Suppressor macrophage treated with lipopolysaccharide for 1 hour (primary cell): Measurements from ENCODE around the gene PCDH9.

ENCODE experiments used
- DNase-seq, 3 donors: peaks; one replicate each; pipeline ENCODE4 v3.0.0-alpha.2; 2020 to 2022

The PCDH9 gene

GRCh38 chr13:67229481-67230403, at the start of gene PCDH9:
Gene PCDH9 (minus strand): TSS chr13:67230336. CDS start chr13:67228440, 1,896 bp downstream.
- no peak for DNase-seq

- no peak for DNase-seq
These were observed 48.1 kb upstream of the PCDH9 start for GRCh38 chr13:67278235-67278634.

GRCh38 chr13:67277581-67277980, 47.4 kb upstream of the PCDH9 start:
- no peak for DNase-seq

- no peak for DNase-seq
These were observed 45.3 kb upstream of the PCDH9 start for GRCh38 chr13:67275351-67275960.

- peak; percentile 5 to 48 (median 41) for DNase-seq
These were observed 42.9 kb upstream of the PCDH9 start for GRCh38 chr13:67273001-67273400.

- no peak for DNase-seq
These were observed 37.0 kb upstream of the PCDH9 start for GRCh38 chr13:67267136-67267535.

- DNase-seq: no peak
These were observed 29.1 kb upstream of the PCDH9 start for GRCh38 chr13:67259208-67259607.

- no peak for DNase-seq
These were observed 28.3 kb upstream of the PCDH9 start for GRCh38 chr13:67258482-67258881.

GRCh38 chr13:67238861-67239260, 8.7 kb upstream of the PCDH9 start:
- DNase-seq: no peak

GRCh38 chr13:67238277-67238859, 8.2 kb upstream of the PCDH9 start:
- peak; percentile 40 to 72 (median 59) for DNase-seq

- DNase-seq: no peak
These were observed 5.1 kb upstream of the PCDH9 start for GRCh38 chr13:67235265-67235664.

- no peak for DNase-seq
These were observed 2.2 kb upstream of the PCDH9 start for GRCh38 chr13:67232384-67232783.

- DNase-seq: peak in 1 of 3 donors; percentile 4
These were observed 1.3 kb upstream of the PCDH9 start for GRCh38 chr13:67231289-67232000.

GRCh38 chr13:67230404-67231288, 510 bp upstream of the PCDH9 start:
- DNase-seq: peak; percentile 93 to 96 (median 95)

- no peak for DNase-seq
These were observed 1.2 kb downstream of the PCDH9 start for GRCh38 chr13:67228916-67229315.

GRCh38 chr13:67228031-67228430, 2.1 kb downstream of the PCDH9 start:
- DNase-seq: no peak

- no peak for DNase-seq
These were observed 2.8 kb downstream of the PCDH9 start for GRCh38 chr13:67227131-67227983.

- no peak for DNase-seq
These were observed 3.4 kb downstream of the PCDH9 start for GRCh38 chr13:67226696-67227095.

GRCh38 chr13:67225252-67226159, 4.6 kb downstream of the PCDH9 start:
- no peak for DNase-seq
